Dermis blood vessel endothelial cell (primary cell): ENCODE data around the gene PRSS57. TPM values are rescaled to one million over a fixed set of nuclear protein-coding genes. Genes with fewer than 3 reads are reported as not detected.
"Not testable (repeated sequence)": the region's sequence is repeated elsewhere in the genome, so short reads cannot be mapped to it uniquely, and the experiment has no call there.

ENCODE experiments used
- DNase-seq: peaks from one replicate; pipeline ENCODE4 v3.0.0; 2010
- total RNA-seq: library from RNA; depleted of rRNA; stranded (reverse); fragments of >200 nt; gene quantifications from 2 replicates; pipeline ENCODE4 v1.2.3, GENCODE V29; 2014

The PRSS57 gene
- total RNA-seq, 1 donor from 2014 or later, result not detected

- not testable (repeated sequence) for DNase-seq
Measured at GRCh38 chr19:666985-667573, 28.2 kb downstream of the PRSS57 start.

GRCh38 chr19:664913-665443 is 30.3 kb downstream of the PRSS57 start:
- DNase-seq, result peak; percentile 87

GRCh38 chr19:663682-664117 is 31.6 kb downstream of the PRSS57 start:
- DNase-seq, result no peak

DNA sequence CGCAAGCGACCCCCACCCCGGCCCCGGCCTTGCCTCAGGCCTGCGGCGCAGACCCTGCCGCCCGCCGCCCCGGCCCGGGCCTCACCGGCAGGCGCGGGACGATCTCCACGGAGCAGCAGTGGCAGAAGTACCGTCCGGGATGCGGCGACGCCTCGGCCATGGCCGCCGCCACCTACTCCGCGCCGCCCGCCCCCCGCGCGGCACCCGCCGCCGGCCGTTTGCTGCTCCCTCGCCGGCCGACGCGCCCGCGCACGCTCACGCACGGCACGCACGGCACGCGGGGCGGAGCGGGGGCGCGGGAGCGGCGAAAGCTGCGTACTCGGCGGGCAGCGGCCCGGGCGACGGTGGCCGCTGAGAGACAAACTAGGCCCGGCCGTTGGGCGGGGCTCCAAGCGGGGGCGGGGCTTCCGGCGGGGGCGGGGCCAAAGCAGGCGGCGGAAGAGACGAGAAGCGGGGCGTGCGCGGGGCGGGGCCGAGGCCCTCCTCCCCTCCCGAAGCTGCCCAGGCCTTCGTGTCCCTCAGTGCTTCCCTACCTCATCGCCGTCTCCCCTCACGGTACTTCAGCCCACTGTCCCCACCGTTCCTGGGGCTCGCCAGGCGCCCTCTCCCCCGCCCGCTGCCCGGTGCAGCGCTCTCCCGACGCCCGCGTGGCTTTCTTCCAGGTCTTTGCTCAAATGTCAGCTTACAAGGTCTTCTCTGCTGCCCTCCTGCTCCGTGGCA is 32.1 kb downstream of the PRSS57 start, which contains the start of gene RNF126:
Gene RNF126, minus strand, starts transcription at position 253 of the 720 bp plus-strand sequence. Its CDS starts 93 bp downstream, at position 160.
- DNase-seq, result peak; percentile 95

- DNase-seq, result peak; percentile 58
Measured at GRCh38 chr19:662207-662961, 32.9 kb downstream of the PRSS57 start.

DNA sequence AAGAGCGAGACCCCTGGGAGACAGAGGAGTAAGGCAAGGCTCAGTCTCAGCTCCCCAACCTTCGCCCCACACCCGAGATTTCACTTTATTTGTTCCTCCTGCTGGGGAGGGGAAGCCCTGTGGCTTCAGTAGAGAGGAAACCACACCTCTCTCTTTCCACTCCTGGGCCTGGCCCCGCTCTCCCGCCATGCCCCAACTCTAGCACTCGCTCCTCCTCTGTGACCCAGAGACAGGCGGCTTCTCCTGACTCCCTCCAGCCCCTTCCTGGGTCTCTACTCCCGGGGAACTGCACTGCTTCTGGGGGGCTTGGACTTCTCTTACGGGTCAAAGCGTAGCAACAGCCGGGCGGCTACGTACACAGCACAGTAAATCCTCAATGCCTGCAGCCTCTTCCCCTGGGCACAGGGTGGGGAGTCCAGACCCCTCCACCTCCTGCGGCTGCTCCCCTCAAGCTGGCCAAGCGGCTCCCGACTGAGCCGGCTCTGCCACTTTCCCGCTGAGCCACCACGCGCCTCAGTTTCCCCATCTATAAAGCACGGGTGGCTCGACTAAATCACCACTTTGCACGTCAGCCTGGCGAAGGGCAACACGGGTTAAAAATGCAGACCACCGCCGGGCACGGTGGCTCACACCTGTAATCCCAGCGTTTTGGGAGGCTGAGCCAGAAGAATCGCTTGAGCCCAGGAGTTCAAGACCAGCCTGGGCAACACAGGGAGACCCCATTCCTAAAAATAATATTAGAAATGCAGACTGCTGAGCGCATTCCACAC is 33.6 kb downstream of the PRSS57 start:
- peak; percentile 31 for DNase-seq

DNA sequence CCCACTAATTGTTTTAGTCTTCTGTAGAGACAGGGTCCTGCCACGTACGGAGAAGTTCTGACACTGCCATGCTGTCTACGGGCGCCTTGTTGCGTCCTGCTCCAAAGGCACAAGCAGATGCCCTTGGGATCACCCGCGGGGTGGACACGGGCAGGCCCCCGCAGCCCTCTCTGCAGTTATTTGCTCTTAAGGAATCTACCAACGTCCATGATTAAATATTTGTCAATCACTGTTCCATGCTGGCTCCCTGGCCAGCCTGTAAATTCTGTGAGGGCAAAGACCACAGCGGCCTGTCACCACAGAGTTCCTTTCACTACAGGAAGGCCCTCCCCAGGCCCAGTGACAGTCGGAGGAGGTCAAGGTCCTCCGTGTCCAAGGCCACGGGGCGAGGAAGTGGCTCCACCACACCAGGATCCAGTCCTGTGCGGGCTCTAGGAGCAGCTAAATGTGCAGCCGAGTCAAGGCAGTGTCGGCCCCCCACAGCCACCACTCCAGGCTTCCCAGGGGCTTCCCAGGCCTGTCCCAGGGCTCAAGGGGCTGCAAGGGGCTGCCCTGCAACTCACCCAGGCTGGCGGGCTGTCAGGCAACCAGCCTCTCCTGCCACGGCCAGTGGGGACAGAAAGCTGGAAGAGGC is 34.3 kb downstream of the PRSS57 start:
- DNase-seq, result no peak

- no peak for DNase-seq
Measured at GRCh38 chr19:658916-659839, 36.1 kb downstream of the PRSS57 start.

- DNase-seq, result no peak
Measured at GRCh38 chr19:658059-658839, 37.0 kb downstream of the PRSS57 start.

- DNase-seq, result no peak
Measured at GRCh38 chr19:657611-658010, 37.6 kb downstream of the PRSS57 start.

GRCh38 chr19:656751-657559 is 38.3 kb downstream of the PRSS57 start:
- DNase-seq, result no peak

DNA sequence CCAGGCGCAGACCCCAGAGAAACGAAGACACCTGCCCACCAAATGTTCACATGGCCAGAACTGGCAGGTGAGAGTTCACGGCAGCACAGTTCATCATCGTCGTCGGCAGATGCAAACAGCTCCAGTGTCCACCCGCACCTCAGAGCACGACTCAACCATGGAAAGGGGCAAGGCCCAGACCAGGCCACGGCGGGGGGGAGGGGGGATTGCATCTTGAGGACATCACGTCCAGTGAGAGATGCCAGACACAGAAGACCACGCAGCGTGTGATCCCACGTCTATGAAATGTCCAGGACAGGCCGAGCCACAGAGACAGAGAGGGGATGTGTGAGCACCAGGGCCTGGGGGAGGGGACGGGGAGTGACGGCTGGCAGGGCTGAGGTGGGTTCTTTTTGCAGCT is 39.6 kb downstream of the PRSS57 start:
- no peak for DNase-seq

GRCh38 chr19:653425-653824 is 41.8 kb downstream of the PRSS57 start:
- DNase-seq, result no peak

GRCh38 chr19:652467-653389 is 42.5 kb downstream of the PRSS57 start:
- DNase-seq, result no peak

DNA sequence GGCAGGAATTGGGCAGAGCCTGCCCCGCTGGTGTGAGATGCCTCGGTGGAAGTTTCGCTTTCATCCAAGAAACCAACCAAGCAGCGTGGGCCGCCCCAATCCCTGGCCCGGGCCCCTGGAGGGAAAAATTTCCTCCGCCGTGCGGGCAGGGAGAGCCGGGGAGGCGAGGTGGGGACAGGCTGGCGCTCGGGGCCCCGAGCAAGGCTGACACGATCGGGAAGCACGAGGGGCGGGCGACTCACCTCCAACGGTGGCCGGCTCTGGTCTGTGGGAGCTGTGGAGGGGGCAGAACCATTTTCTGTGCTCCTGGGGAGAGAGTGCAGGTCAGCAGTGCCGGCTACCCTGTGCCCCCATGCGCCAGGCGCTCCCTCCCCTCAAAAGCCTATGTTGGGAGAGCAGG is 43.3 kb downstream of the PRSS57 start:
- DNase-seq, result no peak

GRCh38 chr19:651114-651818 is 44.0 kb downstream of the PRSS57 start:
- DNase-seq, result no peak

GRCh38 chr19:650121-650520 is 45.1 kb downstream of the PRSS57 start:
- DNase-seq, result no peak
